Measurements from ENCODE around the gene CREG2. TPM values are rescaled to one million over a fixed set of nuclear protein-coding genes. Genes with fewer than 3 reads are reported as not detected.

The CREG2 gene
- total RNA-seq, 4 donors from 2014 or later: 0.28 TPM; not detected in 3

DNA sequence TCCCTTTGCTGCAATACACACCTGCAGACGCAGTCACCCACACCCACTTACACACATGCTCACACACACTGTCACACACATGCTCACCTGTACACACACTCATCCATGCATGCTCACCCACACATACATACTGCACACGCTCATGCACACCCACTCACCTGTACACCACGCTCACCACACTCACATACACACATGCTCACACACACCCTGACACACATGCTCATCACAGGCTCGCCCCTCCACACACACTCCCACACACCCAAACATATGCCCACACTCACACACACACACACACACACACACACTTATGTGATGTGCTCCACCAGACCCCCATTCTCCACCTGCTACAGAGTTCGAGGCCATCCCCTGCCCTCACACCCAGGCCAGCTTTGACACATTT lies 22.8 kb upstream of the CREG2 start:
- Histone ChIP-seq H3K9me3 (no peaks in the 10 kb centered on the region), H3K4me1 (no peaks in the 10 kb centered on the region), H3K27ac (no peak overlapping the region), H3K27me3 (no peaks in the 10 kb centered on the region), H3K36me3 (no peaks in the 10 kb centered on the region), H3K4me3 (no peak overlapping the region)
- TF ChIP-seq POLR2A (IDR thresholded peaks at IDR 0.05): no peak
- TF ChIP-seq CTCF (IDR thresholded peaks at IDR 0.05): no peak
- no peak for DNase-seq
- intact Hi-C loops (cut with DNase I; ENCODE audit: low total_unique reads): no loop called here

GRCh38 chr2:101409699-101410098 lies 22.4 kb upstream of the CREG2 start:
- TF ChIP-seq POLR2A (IDR thresholded peaks at IDR 0.05) (no peak), CTCF (IDR thresholded peaks at IDR 0.05) (no peak)
- intact Hi-C loops (cut with DNase I; ENCODE audit: low total_unique reads): no loop called here
- no peaks in the 10 kb centered on the region for H3K36me3 ChIP-seq
- H3K27me3 ChIP-seq: no peaks in the 10 kb centered on the region
- H3K4me3 ChIP-seq: no peak overlapping the region
- no peak overlapping the region for H3K27ac ChIP-seq
- no peaks in the 10 kb centered on the region for H3K4me1 ChIP-seq
- no peak for DNase-seq
- H3K9me3 ChIP-seq: no peaks in the 10 kb centered on the region

GRCh38 chr2:101408925-101409324 lies 21.6 kb upstream of the CREG2 start:
- H3K9me3 ChIP-seq: no peaks in the 10 kb centered on the region
- no peaks in the 10 kb centered on the region for H3K4me1 ChIP-seq
- intact Hi-C loops (cut with DNase I; ENCODE audit: low total_unique reads): no loop called here
- no peaks in the 10 kb centered on the region for H3K27me3 ChIP-seq
- no peak for TF ChIP-seq POLR2A (IDR thresholded peaks at IDR 0.05)
- H3K36me3 ChIP-seq: no peaks in the 10 kb centered on the region
- no peak overlapping the region for H3K27ac ChIP-seq
- no peak for DNase-seq
- no peak overlapping the region for H3K4me3 ChIP-seq

- no peak for TF ChIP-seq CTCF (IDR thresholded peaks at IDR 0.05)
- TF ChIP-seq POLR2A (IDR thresholded peaks at IDR 0.05): no peak
- Histone ChIP-seq H3K4me1 (no peaks in the 10 kb centered on the region), H3K9me3 (no peaks in the 10 kb centered on the region), H3K27ac (no peak overlapping the region), H3K4me3 (no peak overlapping the region), H3K27me3 (no peaks in the 10 kb centered on the region), H3K36me3 (no peaks in the 10 kb centered on the region)
- intact Hi-C loops (cut with DNase I; ENCODE audit: low total_unique reads): no loop called here
- DNase-seq: no peak
Observed at GRCh38 chr2:101405351-101405899, 18.1 kb upstream of the CREG2 start.

- H3K9me3 ChIP-seq: no peaks in the 10 kb centered on the region
- H3K36me3 ChIP-seq: no peaks in the 10 kb centered on the region
- H3K4me3 ChIP-seq: no peak overlapping the region
- H3K27me3 ChIP-seq: no peaks in the 10 kb centered on the region
- H3K4me1 ChIP-seq: no peaks in the 10 kb centered on the region
- H3K27ac ChIP-seq: no peak overlapping the region
- DNase-seq: no peak
- intact Hi-C loops (cut with DNase I; ENCODE audit: low total_unique reads): no loop called here
- no peak for TF ChIP-seq POLR2A (IDR thresholded peaks at IDR 0.05)
Observed at GRCh38 chr2:101403745-101404144, 16.4 kb upstream of the CREG2 start.

DNA sequence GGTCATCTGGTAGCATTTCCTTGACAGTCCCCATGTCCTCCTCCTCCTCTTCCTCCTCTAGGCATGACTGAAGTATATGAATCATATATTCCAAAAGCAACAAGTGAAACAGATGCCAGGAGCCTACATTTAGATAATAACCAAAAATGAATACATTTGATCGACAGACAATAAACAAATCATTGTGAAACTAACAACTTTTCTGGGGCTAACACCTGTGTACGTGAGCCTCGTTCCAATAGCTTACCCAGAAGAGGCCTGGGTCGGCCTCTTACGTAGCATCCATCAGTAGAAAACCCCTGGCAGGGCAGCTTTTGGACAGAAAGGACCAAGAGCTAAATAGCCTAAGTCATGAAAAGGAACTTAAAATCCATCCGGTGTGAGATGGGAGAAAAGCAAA lies 15.3 kb upstream of the CREG2 start:
- H3K4me1 ChIP-seq: no peaks in the 10 kb centered on the region
- no peak overlapping the region for H3K4me3 ChIP-seq
- intact Hi-C loops (cut with DNase I; ENCODE audit: low total_unique reads): no loop called here
- no peak for TF ChIP-seq POLR2A (IDR thresholded peaks at IDR 0.05)
- no peak for TF ChIP-seq CTCF (IDR thresholded peaks at IDR 0.05)
- DNase-seq: no peak
- H3K27me3 ChIP-seq: no peaks in the 10 kb centered on the region
- H3K27ac ChIP-seq: no peak overlapping the region
- H3K36me3 ChIP-seq: no peaks in the 10 kb centered on the region
- no peaks in the 10 kb centered on the region for H3K9me3 ChIP-seq
